Gastrocnemius medialis (tissue), 4 donors: ENCODE data around the gene SPOCK1.

Experiments used
- CTCF ChIP-seq, 5 experiments: fragments of 450-650 bp in 3 of 5; fragments of 200-600 bp in 2 of 5; sonication (generic) in 2 of 5; IDR thresholded peaks in 4 of 5; conservative IDR thresholded peaks in 1 of 5; 1 replicate in 4 of 5; 2 replicates in 1 of 5; pipeline ENCODE4 v1.5.1; 2016 to 2019; ENCODE audit warnings: antibody characterized with exemption in 5 of 5, mild to moderate bottlenecking in 3 of 5, moderate library complexity in 3 of 5
- POLR2A ChIP-seq, 2 donors: fragments of 450-650 bp; IDR thresholded peaks; one replicate each; pipeline ENCODE4 v1.6.1; 2017; ENCODE audit warnings: antibody characterized with exemption in 2 of 2, mild to moderate bottlenecking in 2 of 2, moderate library complexity in 2 of 2

GRCh38 chr5:137216976-137217598 lies 282.0 kb downstream of the SPOCK1 start:
- TF ChIP-seq CTCF (IDR thresholded peaks at IDR 0.05 in 4 of 5, conservative IDR thresholded peaks at IDR 0.05 in 1 of 5): no peak
- TF ChIP-seq POLR2A (IDR thresholded peaks at IDR 0.05): no peak
